Panc1 (cell line): ENCODE results near the gene LIPA. TPM values are rescaled to one million over a fixed set of nuclear protein-coding genes. Genes with fewer than 3 reads are reported as not detected.

Source experiments
- ATAC-seq: fragments of 200-7000 bp; cut with Tn5 transposase; 2 replicates; pipeline ENCODE4 v1.9.1; 2020; ENCODE audit warnings: mild to moderate bottlenecking, moderate library complexity
- BruUV-seq: library from RNA; stranded (reverse); fragments of 400-500 nt; replicated peaks from 2 replicates; lab custom pipeline; 2021; lab: Mats Ljungman, UMichigan
- CTCF ChIA-PET: fragments of 300-600 bp; sonication (Branson Sonifier 250); formaldehyde crosslinking; loops from one replicate; lab custom pipeline; 2022; ENCODE audit warnings: antibody characterized with exemption; lab: Charles Lee
- POLR2A ChIA-PET: fragments of 300-600 bp; sonication (Branson Sonifier 250); formaldehyde crosslinking; loops from one replicate; lab custom pipeline; 2022; ENCODE audit warnings: antibody characterized with exemption; lab: Charles Lee
- DNase-seq: peaks from one replicate; pipeline ENCODE4 v3.0.0-alpha.2; 2010; ENCODE audit warnings: low read depth, low spot score
- H3K27ac ChIP-seq: 2 replicates; pipeline ENCODE4 v1.5.1; 2011; ENCODE audit warnings: mild to moderate bottlenecking, low read length, inconsistent platforms
- H3K27me3 ChIP-seq: fragments of 200-500 bp; sonication (Bioruptor generic); 2 replicates; pipeline ENCODE4 v1.6.0; 2014; ENCODE audit warnings: low read length, inconsistent platforms; ENCODE audit not compliant: control insufficient read depth, insufficient read depth
- H3K36me3 ChIP-seq: fragments of 200-500 bp; sonication (Bioruptor generic); 2 replicates; pipeline ENCODE4 v1.5.1; 2014; ENCODE audit warnings: inconsistent platforms, mild to moderate bottlenecking, low read length, moderate library complexity; ENCODE audit not compliant: control insufficient read depth, insufficient read depth
- H3K4me1 ChIP-seq: 2 replicates; pipeline ENCODE4 v1.5.1; 2011; ENCODE audit warnings: inconsistent platforms, mild to moderate bottlenecking, low read length, moderate library complexity; ENCODE audit not compliant: control insufficient read depth, insufficient read depth
- H3K4me3 ChIP-seq, 2 experiments: 2 replicates each; pipeline ENCODE4 v1.5.1; 2011 to 2012; ENCODE audit warnings: low read depth in 2 of 2, low read length in 2 of 2, mild to moderate bottlenecking in 2 of 2, inconsistent platforms in 1 of 2, moderate library complexity in 1 of 2
- H3K9me3 ChIP-seq: fragments of 200-500 bp; sonication (Bioruptor generic); 2 replicates; pipeline ENCODE4 v1.5.1; 2014; ENCODE audit warnings: low read depth, mild to moderate bottlenecking, inconsistent platforms, low read length, moderate library complexity; ENCODE audit not compliant: control insufficient read depth, insufficient read depth
- CTCF ChIP-seq: fragments of 450-650 bp; IDR thresholded peaks from 2 replicates; pipeline ENCODE4 v1.5.1; 2017; ENCODE audit warnings: mild to moderate bottlenecking
- POLR2AphosphoS5 ChIP-seq: IDR thresholded peaks from 2 replicates; pipeline ENCODE4 v1.6.1; 2012; ENCODE audit warnings: mild to moderate bottlenecking, low read depth, low read length, moderate library complexity
- REST ChIP-seq, 2 experiments: IDR thresholded peaks; 2 replicates each; pipeline ENCODE4 v1.6.1; 2011 to 2012; ENCODE audit warnings: low read depth in 2 of 2, control low read depth in 1 of 2, low read length in 1 of 2, mild to moderate bottlenecking in 1 of 2, moderate library complexity in 1 of 2; ENCODE audit not compliant: insufficient read depth in 1 of 2
- SIN3A ChIP-seq: IDR thresholded peaks from 2 replicates; pipeline ENCODE4 v1.6.1; 2012; ENCODE audit warnings: low read depth, mild to moderate bottlenecking, low read length, moderate library complexity, borderline replicate concordance; ENCODE audit not compliant: insufficient read depth
- TCF7L2 ChIP-seq: IDR thresholded peaks from 2 replicates; pipeline ENCODE4 v1.6.1; 2011; ENCODE audit warnings: mild to moderate bottlenecking, low read depth, low read length, inconsistent platforms
- in situ Hi-C: cut with HindIII; loops from 2 replicates; pipeline ENCODE4 v1.10.0; 2016; ENCODE audit warnings: low sequenced_read_pairs, low pct_unique_long_range_greater_than_20kb
- intact Hi-C: fragments of 100-400 bp; cut with micrococcal nuclease; formaldehyde crosslinking; loops from one replicate; pipeline ENCODE4 v1.10.0; 2022; ENCODE audit not compliant: unreplicated experiment
- total RNA-seq: library from RNA; stranded (reverse); gene quantifications from one replicate; pipeline ENCODE4 v1.2.1, GENCODE V29; 2021; ENCODE audit not compliant: unreplicated experiment

The LIPA gene
- total RNA-seq, 1 experiment from 2014 or later: 172 TPM

GRCh38 chr10:89299031-89299430 is 47.5 kb upstream of the LIPA start:
- Histone ChIP-seq H3K4me3 (no peak overlapping the region), H3K27me3 (no peaks in the 10 kb centered on the region), H3K9me3 (peaks cover 4% of the 10 kb centered on the region; the same call in 1 of the 2 replicates), H3K36me3 (no peaks in the 10 kb centered on the region), H3K27ac (no peak overlapping the region), H3K4me1 (peaks cover 17% of the 10 kb centered on the region)
- POLR2A ChIA-PET: no interaction called here
- ATAC-seq: no peak
- in situ Hi-C loops (no loop called here), intact Hi-C loops (no loop called here)
- DNase-seq: no peak
- BruUV-seq: no TSS peak
- CTCF ChIA-PET: no interaction called here
- TF ChIP-seq SIN3A (no peak), POLR2AphosphoS5 (no peak), TCF7L2 (no peak), REST (IDR thresholded peaks at IDR 0.05; ENCODE audit: insufficient read depth in 1 of 2, low read depth in 2 of 2, low read length in 1 of 2) (no peak), CTCF (no peak)

GRCh38 chr10:89297791-89298190 is 46.2 kb upstream of the LIPA start:
- no peaks in the 10 kb centered on the region for H3K27me3 ChIP-seq
- BruUV-seq: no TSS peak
- in situ Hi-C loops (no loop called here), intact Hi-C loops (no loop called here)
- peak overlapping the region; percentile 29; the same call in 1 of the 2 replicates for H3K27ac ChIP-seq
- no peak overlapping the region for H3K4me3 ChIP-seq
- peaks cover 4% of the 10 kb centered on the region for H3K4me1 ChIP-seq
- peak; percentile 8; the same call in 1 of the 2 replicates for ATAC-seq
- POLR2A ChIA-PET: interaction anchor here (0.6 kb wide), 1 partner anchor 62 kb away, joined by 3 read pairs; no protein-coding TSS in a partner anchor
- TF ChIP-seq CTCF (no peak), POLR2AphosphoS5 (no peak), REST (IDR thresholded peaks at IDR 0.05; ENCODE audit: insufficient read depth in 1 of 2, low read depth in 2 of 2, low read length in 1 of 2) (no peak), SIN3A (no peak), TCF7L2 (no peak)
- H3K9me3 ChIP-seq: peaks cover 4% of the 10 kb centered on the region; the same call in 1 of the 2 replicates
- no peaks in the 10 kb centered on the region for H3K36me3 ChIP-seq
- CTCF ChIA-PET: no interaction called here
- no peak for DNase-seq
